MM.1S (cell line): ENCODE data around the gene RELN.

Source experiments
- EZH2 ChIP-seq: fragments of 300-600 bp; sonication (generic); optimal IDR thresholded peaks from 2 replicates; pipeline ENCODE3; 2017; ENCODE audit warnings: low read depth, mild to moderate bottlenecking, antibody characterized with exemption, low read length, mixed read lengths
- TF ChIP-seq, protein P1 (sequence below): fragments of 300-600 bp; sonication (generic); IDR thresholded peaks from 2 replicates; pipeline ENCODE4 v1.5.1; 2016; ENCODE audit warnings: antibody characterized with exemption, low read length, mixed read lengths

GRCh38 chr7:104012835-104013234 lies 23.4 kb upstream of the RELN start:
- TF ChIP-seq, protein P1, sequence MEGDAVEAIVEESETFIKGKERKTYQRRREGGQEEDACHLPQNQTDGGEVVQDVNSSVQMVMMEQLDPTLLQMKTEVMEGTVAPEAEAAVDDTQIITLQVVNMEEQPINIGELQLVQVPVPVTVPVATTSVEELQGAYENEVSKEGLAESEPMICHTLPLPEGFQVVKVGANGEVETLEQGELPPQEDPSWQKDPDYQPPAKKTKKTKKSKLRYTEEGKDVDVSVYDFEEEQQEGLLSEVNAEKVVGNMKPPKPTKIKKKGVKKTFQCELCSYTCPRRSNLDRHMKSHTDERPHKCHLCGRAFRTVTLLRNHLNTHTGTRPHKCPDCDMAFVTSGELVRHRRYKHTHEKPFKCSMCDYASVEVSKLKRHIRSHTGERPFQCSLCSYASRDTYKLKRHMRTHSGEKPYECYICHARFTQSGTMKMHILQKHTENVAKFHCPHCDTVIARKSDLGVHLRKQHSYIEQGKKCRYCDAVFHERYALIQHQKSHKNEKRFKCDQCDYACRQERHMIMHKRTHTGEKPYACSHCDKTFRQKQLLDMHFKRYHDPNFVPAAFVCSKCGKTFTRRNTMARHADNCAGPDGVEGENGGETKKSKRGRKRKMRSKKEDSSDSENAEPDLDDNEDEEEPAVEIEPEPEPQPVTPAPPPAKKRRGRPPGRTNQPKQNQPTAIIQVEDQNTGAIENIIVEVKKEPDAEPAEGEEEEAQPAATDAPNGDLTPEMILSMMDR = no peak
- no peak for TF ChIP-seq EZH2
